Chondrocyte (in vitro differentiated cells): Measurements from ENCODE around the gene SULT1A3. TPM values are rescaled to one million over a fixed set of nuclear protein-coding genes. Genes with fewer than 3 reads are reported as not detected.
"Not testable (repeated sequence)": the region's sequence is repeated elsewhere in the genome, so short reads cannot be mapped to it uniquely, and the experiment has no call there.

Source experiments
- DNase-seq: peaks from one replicate; pipeline ENCODE4 v3.0.0; 2021; ENCODE audit warnings: mixed read lengths, low spot score
- H3K27ac Mint-ChIP-seq: one replicate; pipeline ENCODE4 v1.8.0; 2021; ENCODE audit warnings: mild to moderate bottlenecking, moderate library complexity, mixed read lengths; ENCODE audit not compliant: unreplicated experiment
- H3K27me3 Mint-ChIP-seq: 2 replicates; pipeline ENCODE4 v1.8.0; 2021; ENCODE audit warnings: low read depth, mixed read lengths
- H3K36me3 Mint-ChIP-seq: 2 replicates; pipeline ENCODE4 v1.8.0; 2021; ENCODE audit warnings: low read depth, mixed read lengths
- H3K4me1 Mint-ChIP-seq: 2 replicates; pipeline ENCODE4 v1.8.0; 2021; ENCODE audit warnings: low read depth, mild to moderate bottlenecking, mixed read lengths
- H3K4me3 Mint-ChIP-seq: one replicate; pipeline ENCODE4 v1.8.0; 2021; ENCODE audit warnings: mild to moderate bottlenecking, moderate library complexity, mixed read lengths; ENCODE audit not compliant: unreplicated experiment
- H3K9me3 Mint-ChIP-seq: 2 replicates; pipeline ENCODE4 v1.8.0; 2021; ENCODE audit warnings: low read depth, mixed read lengths
- total RNA-seq: library from RNA; stranded (reverse); gene quantifications from 3 replicates; pipeline ENCODE4 v1.2.1, GENCODE V29; 2021

SULT1A3 gene
- total RNA-seq, 1 donor from 2014 or later, result 14.1 TPM

- H3K27ac Mint-ChIP-seq, H3K27me3 Mint-ChIP-seq: not testable (repeated sequence)
These were observed 12.4 kb downstream of the SULT1A3 start for GRCh38 chr16:30211414-30211813.

GRCh38 chr16:30217082-30217481 lies 18.0 kb downstream of the SULT1A3 start:
- H3K4me1 Mint-ChIP-seq, H3K27me3 Mint-ChIP-seq, H3K36me3 Mint-ChIP-seq, H3K27ac Mint-ChIP-seq, H3K9me3 Mint-ChIP-seq, H3K4me3 Mint-ChIP-seq: not testable (repeated sequence)
- DNase-seq, result peak; percentile 80

More at GRCh38 chr16:30211414-30211813, 12.4 kb downstream of the SULT1A3 start:
- not testable (repeated sequence) for H3K4me3 Mint-ChIP-seq, H3K9me3 Mint-ChIP-seq, H3K4me1 Mint-ChIP-seq, H3K36me3 Mint-ChIP-seq, DNase-seq

GRCh38 chr16:30248379-30248778 lies 49.3 kb downstream of the SULT1A3 start, which contains the start of gene NPIPB13:
Gene NPIPB13, minus strand, starts transcription at chr16:30248479. Its CDS starts 2,906 bp downstream, at chr16:30245573.
- H3K27ac Mint-ChIP-seq, DNase-seq, H3K4me3 Mint-ChIP-seq, H3K4me1 Mint-ChIP-seq, H3K36me3 Mint-ChIP-seq, H3K27me3 Mint-ChIP-seq, H3K9me3 Mint-ChIP-seq: not testable (repeated sequence)

Other genes starting within 250 kb of the SULT1A3 start
- 111 to 122 TPM (median 120 TPM) in 3 replicates for gene TMEM219, start 237.2 kb upstream of the SULT1A3 start, total RNA-seq
- 50.0 to 56.6 TPM (median 50.1 TPM) in 3 replicates for gene TAOK2, start 225.4 kb upstream of the SULT1A3 start, total RNA-seq
- gene HIRIP3, start 203.6 kb upstream of the SULT1A3 start, total RNA-seq, result 8.4 to 14.0 TPM (median 9.9 TPM) in 3 replicates
- 57.1 to 68.5 TPM (median 64.6 TPM) in 3 replicates for gene INO80E, start 203.0 kb upstream of the SULT1A3 start, total RNA-seq
- gene DOC2A, start 188.2 kb upstream of the SULT1A3 start, total RNA-seq, result 0.15 to 0.29 TPM in 2 of 3 replicates, not detected in the other
- not detected in 3 replicates for gene C16orf92, start 176.1 kb upstream of the SULT1A3 start, total RNA-seq
- gene TLCD3B, start 168.0 kb upstream of the SULT1A3 start, total RNA-seq, result 0.28 to 0.77 TPM (median 0.44 TPM) in 3 replicates
- 865 to 1,101 TPM (median 1,094 TPM) in 3 replicates for gene ALDOA, start 133.5 kb upstream of the SULT1A3 start, total RNA-seq
- gene PPP4C, start 123.3 kb upstream of the SULT1A3 start, total RNA-seq, result 81.0 to 90.3 TPM (median 84.7 TPM) in 3 replicates
- gene TBX6, start 107.3 kb upstream of the SULT1A3 start, total RNA-seq, result 0.34 to 0.59 TPM (median 0.55 TPM) in 3 replicates
- gene YPEL3, start 103.0 kb upstream of the SULT1A3 start, total RNA-seq, result 23.3 to 31.9 TPM (median 28.1 TPM) in 3 replicates
- 1.9 to 3.2 TPM (median 2.2 TPM) in 3 replicates for gene GDPD3, start 85.7 kb upstream of the SULT1A3 start, total RNA-seq
- gene MAPK3, start 76.0 kb upstream of the SULT1A3 start, total RNA-seq, result 40.9 to 42.0 TPM (median 41.9 TPM) in 3 replicates
- gene CORO1A, start 15.7 kb upstream of the SULT1A3 start, total RNA-seq, result 2.2 to 3.0 TPM (median 2.9 TPM) in 3 replicates
- gene BOLA2B, start 5.6 kb upstream of the SULT1A3 start, total RNA-seq, result 86.5 to 101 TPM (median 97.5 TPM) in 3 replicates
- 16.1 to 44.4 TPM (median 36.9 TPM) in 3 replicates for gene SLX1A, start 5.4 kb upstream of the SULT1A3 start, total RNA-seq
- gene NPIPB13, start 49.2 kb downstream of the SULT1A3 start, total RNA-seq, result 5.6 to 9.9 TPM (median 9.8 TPM) in 3 replicates
- gene CD2BP2, start 156.1 kb downstream of the SULT1A3 start, total RNA-seq, result 53.2 to 61.0 TPM (median 55.8 TPM) in 3 replicates
- gene TBC1D10B, start 171.2 kb downstream of the SULT1A3 start, total RNA-seq, result 43.3 to 48.6 TPM (median 44.2 TPM) in 3 replicates
- 0.82 to 2.2 TPM (median 1.4 TPM) in 3 replicates for gene MYL11, start 175.5 kb downstream of the SULT1A3 start, total RNA-seq
- gene SEPTIN1, start 183.3 kb downstream of the SULT1A3 start, total RNA-seq, result 0.85 to 1.7 TPM (median 1.3 TPM) in 3 replicates
- 10.6 to 11.8 TPM (median 10.8 TPM) in 3 replicates for gene ZNF48, start 196.2 kb downstream of the SULT1A3 start, total RNA-seq
- gene ZNF771, start 208.4 kb downstream of the SULT1A3 start, total RNA-seq, result 10.2 to 16.3 TPM (median 10.8 TPM) in 3 replicates
- gene DCTPP1, start 230.8 kb downstream of the SULT1A3 start, total RNA-seq, result 25.5 to 33.8 TPM (median 26.4 TPM) in 3 replicates
- 37.4 to 54.3 TPM (median 53.8 TPM) in 3 replicates for gene SEPHS2, start 246.6 kb downstream of the SULT1A3 start, total RNA-seq